CD4-positive, alpha-beta T cell treated with Interleukin-6 at 100 ng/mL for 8 hours (primary cell): Measurements from ENCODE around the gene FOLR2.
"Not testable (repeated sequence)": the region's sequence is repeated elsewhere in the genome, so short reads cannot be mapped to it uniquely, and the experiment has no call there.

Source experiments
- DNase-seq: peaks from one replicate; pipeline ENCODE4 v3.0.0-alpha.2; 2020; ENCODE audit warnings: mixed read lengths, low spot score

The FOLR2 gene

GRCh38 chr11:72240461-72241290 is 24.1 kb downstream of the FOLR2 start:
- no peak for DNase-seq

GRCh38 chr11:72241291-72241781 is 24.7 kb downstream of the FOLR2 start:
- DNase-seq = no peak

- DNase-seq = no peak
Measured at GRCh38 chr11:72242141-72242540, 25.5 kb downstream of the FOLR2 start.

GRCh38 chr11:72243173-72244059 is 26.8 kb downstream of the FOLR2 start:
- DNase-seq = no peak

GRCh38 chr11:72244060-72244360 is 27.4 kb downstream of the FOLR2 start, which contains the start of gene PHOX2A:
TSS of gene PHOX2A (minus strand) at chr11:72244176. CDS start at chr11:72244004, 172 bp downstream.
- DNase-seq = no peak

- no peak for DNase-seq
Measured at GRCh38 chr11:72244361-72245262, 28.0 kb downstream of the FOLR2 start.

- no peak for DNase-seq
Measured at GRCh38 chr11:72245263-72245816, 28.7 kb downstream of the FOLR2 start.

GRCh38 chr11:72247584-72247983 is 31.0 kb downstream of the FOLR2 start:
- DNase-seq = no peak

GRCh38 chr11:72249961-72250360 is 33.4 kb downstream of the FOLR2 start:
- no peak for DNase-seq

GRCh38 chr11:72250661-72251464 is 34.3 kb downstream of the FOLR2 start:
- DNase-seq = no peak

GRCh38 chr11:72251614-72252013 is 35.0 kb downstream of the FOLR2 start:
- DNase-seq = no peak

GRCh38 chr11:72253392-72253791 is 36.8 kb downstream of the FOLR2 start:
- DNase-seq = no peak

- DNase-seq = no peak
Measured at GRCh38 chr11:72254299-72254993, 37.9 kb downstream of the FOLR2 start.

GRCh38 chr11:72257570-72257969 is 41.0 kb downstream of the FOLR2 start:
- DNase-seq = no peak

- DNase-seq = no peak
Measured at GRCh38 chr11:72259490-72259889, 42.9 kb downstream of the FOLR2 start.

GRCh38 chr11:72260574-72260973 is 44.0 kb downstream of the FOLR2 start:
- no peak for DNase-seq

- no peak for DNase-seq
Measured at GRCh38 chr11:72263361-72263760, 46.8 kb downstream of the FOLR2 start.

- DNase-seq = no peak
Measured at GRCh38 chr11:72265951-72266350, 49.4 kb downstream of the FOLR2 start.

- DNase-seq = not testable (repeated sequence)
Measured at GRCh38 chr11:72266960-72267359, 50.4 kb downstream of the FOLR2 start.
